Spleen (tissue), 7 donors: ENCODE results near the gene SEPHS2.

ENCODE experiments used
- CTCF ChIP-seq, 11 experiments: fragments of 200-600 bp in 7 of 11; fragments of 450-650 bp in 4 of 11; sonication (generic) in 4 of 11; IDR thresholded peaks in 8 of 11; conservative IDR thresholded peaks in 3 of 11; 1 replicate in 7 of 11; 2 replicates in 4 of 11; pipeline versions ENCODE4 v1.4.0 to v1.8.0; 2016 to 2021; ENCODE audit warnings: antibody characterized with exemption in 11 of 11, inconsistent platforms in 4 of 11, mild to moderate bottlenecking in 1 of 11
- POLR2A ChIP-seq, 3 donors: fragments of 450-650 bp; IDR thresholded peaks; one replicate each; pipeline ENCODE4 v1.5.1; 2017; ENCODE audit warnings: antibody characterized with exemption in 3 of 3, mild to moderate bottlenecking in 1 of 3
- donor health status: DM: no; HTN: no; CAD: no; lungs with moderate emphysema.
- donor health status: DM: no; HTN: no; CAD: no.
- donor health status: DM: no; HTN: no; CAD: no.

GRCh38 chr16:30459456-30459855 lies 13.8 kb upstream of the SEPHS2 start:
- no peak for TF ChIP-seq CTCF (IDR thresholded peaks at IDR 0.05 in 8 of 11, conservative IDR thresholded peaks at IDR 0.05 in 3 of 11)
- TF ChIP-seq POLR2A (IDR thresholded peaks at IDR 0.05) = no peak
